ENCODE results near the gene BRD3OS. TPM values are rescaled to one million over a fixed set of nuclear protein-coding genes. Genes with fewer than 3 reads are reported as not detected.

BRD3OS gene
- total and polyA plus RNA-seq, 2 of the 13 experiments (the other 11 are each of a cell fraction or from before 2014, with no cell fraction given) = 4.9 to 5.7 TPM

DNA sequence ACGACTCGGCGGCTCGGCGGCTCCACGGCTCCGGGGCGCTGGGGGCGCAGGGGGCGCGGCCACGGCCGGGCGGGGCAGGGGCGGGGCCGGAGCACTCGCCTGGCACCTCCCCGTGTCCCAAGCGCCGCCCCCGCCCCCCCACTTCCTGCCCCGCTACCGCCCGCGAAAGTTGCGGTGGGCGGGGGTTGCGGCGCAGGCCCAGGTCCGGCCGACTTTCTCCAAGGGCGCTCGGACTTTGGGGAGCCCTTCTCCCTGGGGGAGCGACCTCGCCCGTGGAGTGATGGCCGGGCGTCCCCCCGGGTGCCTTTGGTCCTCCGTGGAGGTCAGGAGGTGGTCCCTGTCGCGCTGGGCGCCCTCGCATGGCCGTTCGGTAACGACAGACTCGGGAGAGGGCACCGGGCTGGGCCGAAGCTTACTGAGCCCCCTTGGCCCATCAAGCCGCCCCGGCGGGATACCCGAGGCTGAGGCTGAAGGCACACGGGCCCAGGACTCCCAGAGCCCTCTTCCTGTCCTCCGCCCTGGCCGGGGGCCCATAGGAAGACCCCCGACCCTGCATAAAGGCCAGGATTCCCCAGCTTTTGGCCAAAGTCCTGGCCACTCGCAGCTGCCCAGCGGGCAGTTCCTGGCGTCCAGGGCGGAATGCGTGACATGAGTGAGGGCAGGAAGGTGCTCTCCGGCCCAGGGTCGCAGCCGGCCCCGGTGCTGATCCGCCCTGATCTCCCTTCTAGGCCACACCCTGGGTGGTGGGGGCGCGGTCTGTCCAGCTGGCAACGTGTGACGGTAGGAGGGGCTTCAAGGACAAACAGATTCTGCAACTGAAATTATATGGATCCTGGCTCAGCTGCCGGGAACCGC is 32.3 kb upstream of the BRD3OS start (continued):
- TF ChIP-seq ZBTB39 (CRISPR knock-in tag; IDR thresholded peaks at IDR 0.05) = no peak
- no peak for TF ChIP-seq NFRKB (IDR thresholded peaks at IDR 0.05)
- TF ChIP-seq, protein P1, sequence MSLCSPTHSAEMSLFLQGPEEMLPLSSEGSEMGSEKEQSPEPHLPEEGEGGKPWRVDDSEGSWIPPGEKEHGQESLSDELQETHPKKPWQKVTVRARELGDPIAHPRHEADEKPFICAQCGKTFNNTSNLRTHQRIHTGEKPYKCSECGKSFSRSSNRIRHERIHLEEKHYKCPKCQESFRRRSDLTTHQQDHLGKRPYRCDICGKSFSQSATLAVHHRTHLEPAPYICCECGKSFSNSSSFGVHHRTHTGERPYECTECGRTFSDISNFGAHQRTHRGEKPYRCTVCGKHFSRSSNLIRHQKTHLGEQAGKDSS (CRISPR knock-in tag; IDR thresholded peaks at IDR 0.05; ENCODE audit: borderline replicate concordance, low read depth) = peak; percentile 79; the same call in 1 of the 2 replicates
- peak; percentile 60 for TF ChIP-seq PHF20 (CRISPR knock-in tag; IDR thresholded peaks at IDR 0.05)
- no peak for TF ChIP-seq ZBTB42 (CRISPR knock-in tag; IDR thresholded peaks at IDR 0.05)
- no peak for TF ChIP-seq SIX1 (CRISPR knock-in tag; IDR thresholded peaks at IDR 0.05; ENCODE audit: borderline replicate concordance)
- TF ChIP-seq CHD4 (IDR thresholded peaks at IDR 0.05; ENCODE audit: borderline replicate concordance, low read length) = no peak
- TF ChIP-seq IRF2 (CRISPR knock-in tag; IDR thresholded peaks at IDR 0.05) = peak; percentile 20; the same call in 1 of the 2 replicates
- TF ChIP-seq RBAK (CRISPR knock-in tag; IDR thresholded peaks at IDR 0.05) = no peak
- TF ChIP-seq NONO (IDR thresholded peaks at IDR 0.05) = no peak
- TF ChIP-seq NONO (CRISPR knock-in tag; conservative IDR thresholded peaks at IDR 0.05) = peak; percentile 76
- no peak for TF ChIP-seq SRSF1 (optimal IDR thresholded peaks at IDR 0.05; ENCODE audit: low read depth, low read length)
- TF ChIP-seq ZNF510 (CRISPR knock-in tag; IDR thresholded peaks at IDR 0.05; ENCODE audit: low read depth) = 0 out of 2 replicates have a peak, but pooled peaks have one; percentile 76
- TF ChIP-seq AHR (CRISPR knock-in tag; IDR thresholded peaks at IDR 0.05) = no peak; the same call in none of the 2 replicates
- TF ChIP-seq TGIF2 (CRISPR knock-in tag; IDR thresholded peaks at IDR 0.05) = peak; percentile 26; the same call in 1 of the 2 replicates
- TF ChIP-seq, protein P2, sequence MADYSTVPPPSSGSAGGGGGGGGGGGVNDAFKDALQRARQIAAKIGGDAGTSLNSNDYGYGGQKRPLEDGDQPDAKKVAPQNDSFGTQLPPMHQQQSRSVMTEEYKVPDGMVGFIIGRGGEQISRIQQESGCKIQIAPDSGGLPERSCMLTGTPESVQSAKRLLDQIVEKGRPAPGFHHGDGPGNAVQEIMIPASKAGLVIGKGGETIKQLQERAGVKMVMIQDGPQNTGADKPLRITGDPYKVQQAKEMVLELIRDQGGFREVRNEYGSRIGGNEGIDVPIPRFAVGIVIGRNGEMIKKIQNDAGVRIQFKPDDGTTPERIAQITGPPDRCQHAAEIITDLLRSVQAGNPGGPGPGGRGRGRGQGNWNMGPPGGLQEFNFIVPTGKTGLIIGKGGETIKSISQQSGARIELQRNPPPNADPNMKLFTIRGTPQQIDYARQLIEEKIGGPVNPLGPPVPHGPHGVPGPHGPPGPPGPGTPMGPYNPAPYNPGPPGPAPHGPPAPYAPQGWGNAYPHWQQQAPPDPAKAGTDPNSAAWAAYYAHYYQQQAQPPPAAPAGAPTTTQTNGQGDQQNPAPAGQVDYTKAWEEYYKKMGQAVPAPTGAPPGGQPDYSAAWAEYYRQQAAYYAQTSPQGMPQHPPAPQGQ (CRISPR knock-in tag; IDR thresholded peaks at IDR 0.05; ENCODE audit: borderline replicate concordance) = no peak
- TF ChIP-seq POLR2G (IDR thresholded peaks at IDR 0.05; ENCODE audit: low read depth, low read length) = peak; percentile 76
- TF ChIP-seq, protein P3, sequence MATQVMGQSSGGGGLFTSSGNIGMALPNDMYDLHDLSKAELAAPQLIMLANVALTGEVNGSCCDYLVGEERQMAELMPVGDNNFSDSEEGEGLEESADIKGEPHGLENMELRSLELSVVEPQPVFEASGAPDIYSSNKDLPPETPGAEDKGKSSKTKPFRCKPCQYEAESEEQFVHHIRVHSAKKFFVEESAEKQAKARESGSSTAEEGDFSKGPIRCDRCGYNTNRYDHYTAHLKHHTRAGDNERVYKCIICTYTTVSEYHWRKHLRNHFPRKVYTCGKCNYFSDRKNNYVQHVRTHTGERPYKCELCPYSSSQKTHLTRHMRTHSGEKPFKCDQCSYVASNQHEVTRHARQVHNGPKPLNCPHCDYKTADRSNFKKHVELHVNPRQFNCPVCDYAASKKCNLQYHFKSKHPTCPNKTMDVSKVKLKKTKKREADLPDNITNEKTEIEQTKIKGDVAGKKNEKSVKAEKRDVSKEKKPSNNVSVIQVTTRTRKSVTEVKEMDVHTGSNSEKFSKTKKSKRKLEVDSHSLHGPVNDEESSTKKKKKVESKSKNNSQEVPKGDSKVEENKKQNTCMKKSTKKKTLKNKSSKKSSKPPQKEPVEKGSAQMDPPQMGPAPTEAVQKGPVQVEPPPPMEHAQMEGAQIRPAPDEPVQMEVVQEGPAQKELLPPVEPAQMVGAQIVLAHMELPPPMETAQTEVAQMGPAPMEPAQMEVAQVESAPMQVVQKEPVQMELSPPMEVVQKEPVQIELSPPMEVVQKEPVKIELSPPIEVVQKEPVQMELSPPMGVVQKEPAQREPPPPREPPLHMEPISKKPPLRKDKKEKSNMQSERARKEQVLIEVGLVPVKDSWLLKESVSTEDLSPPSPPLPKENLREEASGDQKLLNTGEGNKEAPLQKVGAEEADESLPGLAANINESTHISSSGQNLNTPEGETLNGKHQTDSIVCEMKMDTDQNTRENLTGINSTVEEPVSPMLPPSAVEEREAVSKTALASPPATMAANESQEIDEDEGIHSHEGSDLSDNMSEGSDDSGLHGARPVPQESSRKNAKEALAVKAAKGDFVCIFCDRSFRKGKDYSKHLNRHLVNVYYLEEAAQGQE (IDR thresholded peaks at IDR 0.05; ENCODE audit: borderline replicate concordance in 1 of 2, low read depth in 1 of 2, low read length in 2 of 2) = no peak
- TF ChIP-seq KMT2B (CRISPR knock-in tag; IDR thresholded peaks at IDR 0.05) = 0 out of 2 replicates have a peak, but pooled peaks have one; percentile 10
